Esophagus squamous epithelium (tissue), 4 donors: ENCODE data around the gene COG5.

ENCODE experiments used
- POLR2A ChIP-seq, 4 donors: fragments of 450-650 bp; IDR thresholded peaks; one replicate each; pipeline ENCODE4 v1.6.1; 2017; ENCODE audit warnings: antibody characterized with exemption in 4 of 4, mild to moderate bottlenecking in 4 of 4, moderate library complexity in 3 of 4
- TF ChIP-seq, protein P1 (sequence below), 6 experiments: fragments of 450-650 bp in 4 of 6; fragments of 200-600 bp in 2 of 6; sonication (generic) in 2 of 6; IDR thresholded peaks; one replicate each; pipeline ENCODE4 v1.5.1; 2016 to 2019; ENCODE audit warnings: antibody characterized with exemption in 6 of 6, mild to moderate bottlenecking in 4 of 6, moderate library complexity in 4 of 6

DNA sequence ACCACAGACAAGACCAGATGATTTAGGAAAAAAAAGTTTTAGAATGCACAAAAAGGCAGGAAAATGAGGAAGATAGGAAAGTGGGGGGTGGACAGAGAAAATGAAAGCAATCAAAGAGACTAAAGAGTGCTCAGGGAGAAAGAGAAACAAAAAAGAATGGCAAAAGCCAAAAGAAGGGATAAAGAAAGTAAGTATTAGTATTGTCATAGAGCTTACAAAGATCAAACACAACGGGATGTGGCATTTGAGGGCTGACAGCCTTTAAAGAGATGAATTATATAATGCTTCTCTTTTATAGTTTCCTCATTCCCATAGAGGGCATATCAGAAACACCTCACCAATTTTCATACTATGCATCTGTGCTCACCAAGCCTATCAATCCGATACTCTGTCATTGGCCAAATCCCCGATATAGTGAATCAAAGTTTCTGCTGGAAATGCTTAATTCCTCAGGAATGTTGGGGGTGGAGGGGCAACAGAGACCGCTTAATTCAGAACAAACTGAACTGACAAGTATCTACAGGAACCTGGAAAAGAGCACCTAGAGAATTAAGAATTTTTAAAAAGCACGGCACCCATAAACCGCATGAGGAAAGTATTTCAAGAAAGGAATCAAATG, 2.7 kb downstream of the COG5 start:
- TF ChIP-seq, protein P1, sequence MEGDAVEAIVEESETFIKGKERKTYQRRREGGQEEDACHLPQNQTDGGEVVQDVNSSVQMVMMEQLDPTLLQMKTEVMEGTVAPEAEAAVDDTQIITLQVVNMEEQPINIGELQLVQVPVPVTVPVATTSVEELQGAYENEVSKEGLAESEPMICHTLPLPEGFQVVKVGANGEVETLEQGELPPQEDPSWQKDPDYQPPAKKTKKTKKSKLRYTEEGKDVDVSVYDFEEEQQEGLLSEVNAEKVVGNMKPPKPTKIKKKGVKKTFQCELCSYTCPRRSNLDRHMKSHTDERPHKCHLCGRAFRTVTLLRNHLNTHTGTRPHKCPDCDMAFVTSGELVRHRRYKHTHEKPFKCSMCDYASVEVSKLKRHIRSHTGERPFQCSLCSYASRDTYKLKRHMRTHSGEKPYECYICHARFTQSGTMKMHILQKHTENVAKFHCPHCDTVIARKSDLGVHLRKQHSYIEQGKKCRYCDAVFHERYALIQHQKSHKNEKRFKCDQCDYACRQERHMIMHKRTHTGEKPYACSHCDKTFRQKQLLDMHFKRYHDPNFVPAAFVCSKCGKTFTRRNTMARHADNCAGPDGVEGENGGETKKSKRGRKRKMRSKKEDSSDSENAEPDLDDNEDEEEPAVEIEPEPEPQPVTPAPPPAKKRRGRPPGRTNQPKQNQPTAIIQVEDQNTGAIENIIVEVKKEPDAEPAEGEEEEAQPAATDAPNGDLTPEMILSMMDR (IDR thresholded peaks at IDR 0.05): no peak
- no peak for TF ChIP-seq POLR2A (IDR thresholded peaks at IDR 0.05)
